OCI-LY3 (cell line): ENCODE results near the gene BROX.

ENCODE experiments used
- CTCF ChIP-seq: fragments of 200-600, 300-600 bp; sonication (generic); IDR thresholded peaks from 2 replicates; pipeline ENCODE4 v1.5.1; 2014; ENCODE audit warnings: antibody characterized with exemption, low read length, low read depth
- EZH2phosphoT487 ChIP-seq: fragments of 200-600 bp; shearing (Covaris generic); IDR thresholded peaks from 2 replicates; pipeline ENCODE4 v1.6.1; 2018; ENCODE audit warnings: antibody characterized with exemption, mixed run types, low read depth

GRCh38 chr1:222716393-222716792, 4.0 kb downstream of the BROX start:
- no peak for TF ChIP-seq CTCF
- TF ChIP-seq EZH2phosphoT487: no peak
